Gastrocnemius medialis (tissue), 4 donors: ENCODE data around the gene C17orf78. TPM values are rescaled to one million over a fixed set of nuclear protein-coding genes. Genes with fewer than 3 reads are reported as not detected.
A peak's percentile ranks its signal among the peaks of the same experiment; 100 is the strongest.

Experiments used
- ATAC-seq, 2 donors: fragments of 150-250 bp; one replicate each; pipeline ENCODE4 v1.9.1; 2016
- DNase-seq, 2 donors: peaks; one replicate each; pipeline ENCODE4 v3.0.0-alpha.2; 2019
- H3K27ac ChIP-seq, 4 donors: fragments of 200-600 bp; sonication (generic); 1 replicate in 1 of 4; 2 replicates in 3 of 4; pipeline ENCODE4 v1.5.1; 2016 to 2018; ENCODE audit warnings: mild to moderate bottlenecking in 2 of 4, moderate library complexity in 1 of 4
- H3K27me3 ChIP-seq, 3 donors: fragments of 200-600 bp; sonication (generic) in 2 of 3; 1 replicate in 1 of 3; 2 replicates in 2 of 3; pipeline versions ENCODE4 v1.5.1 to v1.6.0; 2016 to 2019; ENCODE audit warnings: mild to moderate bottlenecking in 1 of 3, moderate library complexity in 1 of 3
- H3K36me3 ChIP-seq, 2 donors: fragments of 200-600 bp; sonication (generic) in 1 of 2; one replicate each; pipeline ENCODE4 v1.5.1; 2017 to 2018
- H3K4me1 ChIP-seq, 2 donors: fragments of 200-600 bp; sonication (generic) in 1 of 2; one replicate each; pipeline ENCODE4 v1.5.1; 2016 to 2017; ENCODE audit warnings: mild to moderate bottlenecking in 2 of 2
- H3K4me3 ChIP-seq, 4 donors: fragments of 200-600 bp; sonication (generic) in 3 of 4; 1 replicate in 1 of 4; 2 replicates in 3 of 4; pipeline ENCODE4 v1.5.1; 2016 to 2019; ENCODE audit warnings: mild to moderate bottlenecking in 2 of 4
- H3K9me3 ChIP-seq, 3 donors: fragments of 200-600 bp; sonication (generic) in 2 of 3; 1 replicate in 1 of 3; 2 replicates in 2 of 3; pipeline ENCODE4 v1.5.1; 2016 to 2019
- CTCF ChIP-seq, 5 experiments: fragments of 450-650 bp in 3 of 5; fragments of 200-600 bp in 2 of 5; sonication (generic) in 2 of 5; IDR thresholded peaks in 4 of 5; conservative IDR thresholded peaks in 1 of 5; 1 replicate in 4 of 5; 2 replicates in 1 of 5; pipeline ENCODE4 v1.5.1; 2016 to 2019; ENCODE audit warnings: antibody characterized with exemption in 5 of 5, mild to moderate bottlenecking in 3 of 5, moderate library complexity in 3 of 5
- POLR2A ChIP-seq, 2 donors: fragments of 450-650 bp; IDR thresholded peaks; one replicate each; pipeline ENCODE4 v1.6.1; 2017; ENCODE audit warnings: antibody characterized with exemption in 2 of 2, mild to moderate bottlenecking in 2 of 2, moderate library complexity in 2 of 2
- in situ Hi-C, 4 donors: fragments of 200-750 bp; cut with MboI; loops; one replicate each; pipeline versions ENCODE4 v1.15.0 to v1.8.0; 2017; ENCODE audit warnings: low sequenced_read_pairs in 4 of 4
- intact Hi-C: fragments of 100-400 bp; cut with DNase I; formaldehyde crosslinking; loops from one replicate; pipeline ENCODE4 v1.15.1; 2023; ENCODE audit warnings: low total_unique reads
- total RNA-seq, 4 donors: library from RNA; depleted of rRNA; stranded (reverse); fragments of >200 nt; gene quantifications; one replicate each; pipeline versions ENCODE4 v1.1.0 to v1.2.3, GENCODE V29; 2016

Gene C17orf78
- total RNA-seq, 4 donors from 2014 or later: not detected

- DNase-seq: no peak
- Histone ChIP-seq H3K36me3 (no peaks in the 10 kb centered on the region), H3K27me3 (no peaks in the 10 kb centered on the region), H3K9me3 (no peaks in the 10 kb centered on the region), H3K4me1 (peaks cover 0 to 4% of the 10 kb centered on the region in 2 donors), H3K4me3 (no peak overlapping the region), H3K27ac (no peak overlapping the region)
- intact Hi-C loops (no loop called here), in situ Hi-C loops (no loop called here)
- TF ChIP-seq POLR2A (IDR thresholded peaks at IDR 0.05) (no peak), CTCF (IDR thresholded peaks at IDR 0.05 in 4 of 5, conservative IDR thresholded peaks at IDR 0.05 in 1 of 5) (no peak)
- ATAC-seq: no peak
Measured at GRCh38 chr17:37391146-37391545, 15.4 kb downstream of the C17orf78 start.

GRCh38 chr17:37392024-37392590 lies 16.3 kb downstream of the C17orf78 start:
- Histone ChIP-seq H3K4me1 (peaks cover 0 to 4% of the 10 kb centered on the region in 2 donors), H3K36me3 (no peaks in the 10 kb centered on the region), H3K27me3 (no peaks in the 10 kb centered on the region), H3K9me3 (no peaks in the 10 kb centered on the region), H3K4me3 (no peak overlapping the region), H3K27ac (peak overlapping the region in 1 of 4 donors; percentile 55)
- in situ Hi-C loops: no loop called here
- DNase-seq (no peak), ATAC-seq (peak; percentile 62 to 65)
- intact Hi-C loops: no loop called here
- TF ChIP-seq POLR2A (IDR thresholded peaks at IDR 0.05) (no peak), CTCF (IDR thresholded peaks at IDR 0.05 in 4 of 5, conservative IDR thresholded peaks at IDR 0.05 in 1 of 5) (no peak)

- Histone ChIP-seq H3K27ac (no peak overlapping the region), H3K9me3 (no peaks in the 10 kb centered on the region), H3K36me3 (no peaks in the 10 kb centered on the region), H3K4me3 (no peak overlapping the region), H3K4me1 (peaks cover 3 to 4% of the 10 kb centered on the region in 2 donors), H3K27me3 (no peaks in the 10 kb centered on the region)
- in situ Hi-C loops (no loop called here), intact Hi-C loops (no loop called here)
- ATAC-seq (no peak), DNase-seq (no peak)
- no peak for TF ChIP-seq POLR2A (IDR thresholded peaks at IDR 0.05)
- TF ChIP-seq CTCF (IDR thresholded peaks at IDR 0.05 in 4 of 5, conservative IDR thresholded peaks at IDR 0.05 in 1 of 5): no peak
Measured at GRCh38 chr17:37393352-37393751, 17.6 kb downstream of the C17orf78 start.

DNA sequence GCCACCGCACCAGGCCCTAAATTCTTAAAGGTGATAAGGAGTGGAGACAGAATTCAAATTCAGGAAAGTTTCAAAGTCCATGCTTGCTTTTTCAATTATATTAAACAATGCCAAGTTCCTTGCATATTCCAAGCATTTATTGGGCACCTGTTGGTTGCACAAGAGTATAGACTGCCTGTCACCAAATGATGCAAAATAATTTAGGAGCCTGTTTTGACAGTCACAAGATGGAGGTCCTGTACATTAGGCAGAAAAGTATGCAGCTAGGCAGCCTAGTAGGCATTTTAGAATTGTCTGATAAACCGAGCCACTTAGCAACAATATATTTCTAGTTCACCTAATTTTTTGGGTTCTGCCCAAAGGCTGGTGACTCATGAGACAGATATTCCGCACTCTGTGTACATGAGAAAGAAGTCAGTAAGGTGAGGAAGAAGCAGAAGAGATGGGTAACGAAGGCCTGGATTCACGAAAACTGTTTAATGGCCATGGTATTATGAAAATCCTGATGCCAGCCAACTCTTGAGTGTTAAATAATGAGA lies 23.5 kb downstream of the C17orf78 start:
- Histone ChIP-seq H3K36me3 (no peaks in the 10 kb centered on the region), H3K9me3 (no peaks in the 10 kb centered on the region), H3K4me3 (no peak overlapping the region), H3K27ac (no peak overlapping the region), H3K4me1 (peaks cover 0 to 3% of the 10 kb centered on the region in 2 donors), H3K27me3 (no peaks in the 10 kb centered on the region)
- no peak for DNase-seq
- in situ Hi-C loops (no loop called here), intact Hi-C loops (loop anchor here (5.0 kb wide), 1 partner anchor 772 kb away; no protein-coding TSS in a partner anchor)
- no peak for ATAC-seq
- TF ChIP-seq CTCF (IDR thresholded peaks at IDR 0.05 in 4 of 5, conservative IDR thresholded peaks at IDR 0.05 in 1 of 5): no peak
- no peak for TF ChIP-seq POLR2A (IDR thresholded peaks at IDR 0.05)
